GM23338 (cell line): ENCODE results near the gene EIF4G3. TPM values are rescaled to one million over a fixed set of nuclear protein-coding genes. Genes with fewer than 3 reads are reported as not detected.

ENCODE experiments used
- ATAC-seq: fragments of 200-7000 bp; cut with Tn5 transposase; 3 replicates; pipeline ENCODE4 v1.9.1; 2020
- DNase-seq: peaks from one replicate; pipeline ENCODE4 v3.0.0-alpha.2; 2015; ENCODE audit warnings: low spot score
- H2AFZ ChIP-seq: fragments of 200-600 bp; sonication (generic); 2 replicates; pipeline ENCODE4 v1.8.0; 2016; ENCODE audit warnings: antibody characterized with exemption, mild to moderate bottlenecking, moderate library complexity
- H3F3A ChIP-seq: fragments of 200-600 bp; sonication (generic); replicated peaks from 2 replicates; pipeline ENCODE4 v1.8.0; 2017; ENCODE audit warnings: antibody characterized with exemption, mixed run types, low read depth
- H3K27ac ChIP-seq: fragments of 200-600 bp; sonication (generic); 2 replicates; pipeline ENCODE4 v1.6.1; 2016; ENCODE audit warnings: low read depth
- H3K27me3 ChIP-seq: fragments of 200-600 bp; sonication (generic); 2 replicates; pipeline ENCODE4 v1.8.0; 2016; ENCODE audit warnings: mild to moderate bottlenecking, mixed run types, moderate library complexity; ENCODE audit not compliant: insufficient read depth
- H3K36me3 ChIP-seq: fragments of 200-600 bp; sonication (generic); 2 replicates; pipeline ENCODE4 v1.8.0; 2016; ENCODE audit warnings: mild to moderate bottlenecking; ENCODE audit not compliant: insufficient read depth
- H3K4me1 ChIP-seq: fragments of 200-600 bp; sonication (generic); 2 replicates; pipeline ENCODE4 v1.8.0; 2016; ENCODE audit warnings: mild to moderate bottlenecking, moderate library complexity; ENCODE audit not compliant: insufficient read depth
- H3K4me2 ChIP-seq: fragments of 200-600 bp; sonication (generic); 2 replicates; pipeline ENCODE4 v1.7.1; 2017; ENCODE audit warnings: mixed run types
- H3K4me3 ChIP-seq: fragments of 200-600 bp; sonication (generic); 2 replicates; pipeline ENCODE4 v1.6.1; 2016; ENCODE audit warnings: mixed run types
- H3K79me2 ChIP-seq: fragments of 200-600 bp; sonication (generic); replicated peaks from 2 replicates; pipeline ENCODE4 v1.8.0; 2017; ENCODE audit warnings: mild to moderate bottlenecking; ENCODE audit not compliant: insufficient read depth
- H3K9me2 ChIP-seq: fragments of 200-600 bp; sonication (generic); 2 replicates; pipeline ENCODE4 v1.8.0; 2017; ENCODE audit not compliant: insufficient read depth
- H4K20me1 ChIP-seq: fragments of 200-600 bp; sonication (generic); replicated peaks from 2 replicates; pipeline ENCODE4 v1.8.0; 2017; ENCODE audit warnings: mild to moderate bottlenecking; ENCODE audit not compliant: insufficient read depth
- H3K27ac Mint-ChIP-seq: 2 replicates; pipeline ENCODE4 v1.8.0; 2020; ENCODE audit warnings: inconsistent platforms, mild to moderate bottlenecking, moderate library complexity, mixed read lengths
- H3K27me3 Mint-ChIP-seq: 3 replicates; pipeline ENCODE4 v1.8.0; 2022; ENCODE audit warnings: low read depth, mild to moderate bottlenecking, moderate library complexity, mixed read lengths, inconsistent platforms; ENCODE audit not compliant: insufficient read depth, poor library complexity
- H3K36me3 Mint-ChIP-seq: 3 replicates; pipeline ENCODE4 v1.8.0; 2021; ENCODE audit warnings: low read depth, mild to moderate bottlenecking, inconsistent platforms, moderate library complexity, mixed read lengths
- H3K4me1 Mint-ChIP-seq: 3 replicates; pipeline ENCODE4 v1.8.0; 2020; ENCODE audit warnings: mild to moderate bottlenecking, inconsistent platforms, mixed read lengths
- H3K4me3 Mint-ChIP-seq: 3 replicates; pipeline ENCODE4 v1.8.0; 2021; ENCODE audit warnings: moderate library complexity, mild to moderate bottlenecking, inconsistent platforms, mixed read lengths
- H3K9me3 Mint-ChIP-seq: 3 replicates; pipeline ENCODE4 v1.8.0; 2020; ENCODE audit warnings: moderate library complexity, mild to moderate bottlenecking, inconsistent platforms, mixed read lengths
- EZH2 ChIP-seq: fragments of 200-600 bp; sonication (generic); IDR thresholded peaks from one replicate; pipeline ENCODE4 v1.8.0; 2017; ENCODE audit warnings: antibody characterized with exemption, mild to moderate bottlenecking, low read depth; ENCODE audit not compliant: unreplicated experiment
- EZH2phosphoT487 ChIP-seq: fragments of 200-600 bp; sonication (generic); IDR thresholded peaks from one replicate; pipeline ENCODE4 v1.8.1; 2018; ENCODE audit warnings: antibody characterized with exemption; ENCODE audit not compliant: unreplicated experiment
- NANOG ChIP-seq: IDR thresholded peaks from 2 replicates; pipeline ENCODE4 v1.6.1; 2016; ENCODE audit warnings: antibody characterized with exemption, borderline replicate concordance
- POLR2AphosphoS5 ChIP-seq: IDR thresholded peaks from 2 replicates; pipeline ENCODE4 v1.6.1; 2016; ENCODE audit warnings: antibody characterized with exemption, low read depth
- STAT1 ChIP-seq: IDR thresholded peaks from one replicate; pipeline ENCODE4 v1.6.1; 2016; ENCODE audit warnings: antibody characterized with exemption; ENCODE audit not compliant: unreplicated experiment
- ZNF462 ChIP-seq: fragments of 250-450 bp; sonication (Bioruptor Pico); IDR thresholded peaks from 2 replicates; pipeline ENCODE4 v1.5.0; 2020; ENCODE audit warnings: mild to moderate bottlenecking, moderate library complexity
- polyA plus RNA-seq: library from polyadenylated mRNA; unstranded; fragments of >200 nt; fragmentation: Nextera tagmentation; extraction: Ambion mirVana; gene quantifications from 2 replicates; pipeline ENCODE4 v1.2.1, GENCODE V29; 2016
- total RNA-seq: library from RNA; depleted of rRNA; stranded (reverse); fragments of >200 nt; shearing (Covaris generic); gene quantifications from 2 replicates; pipeline ENCODE4 v1.2.3, GENCODE V29; 2014
- TF ChIP-seq, protein P1 (sequence below): IDR thresholded peaks from 2 replicates; pipeline ENCODE4 v1.6.1; 2016; ENCODE audit warnings: antibody characterized with exemption
- TF ChIP-seq, protein P2 (sequence below), 2 experiments: fragments of 200-600 bp in 1 of 2; sonication (generic) in 1 of 2; conservative IDR thresholded peaks; 2 replicates each; pipeline versions ENCODE4 v1.5.1 to v1.6.1; 2016 to 2017; ENCODE audit warnings: antibody characterized with exemption in 2 of 2, low read depth in 2 of 2, mild to moderate bottlenecking in 2 of 2, moderate library complexity in 1 of 2

EIF4G3 gene
- total and polyA plus RNA-seq, 2 experiments from 2014 or later, result 37.9 to 68.1 TPM

DNA sequence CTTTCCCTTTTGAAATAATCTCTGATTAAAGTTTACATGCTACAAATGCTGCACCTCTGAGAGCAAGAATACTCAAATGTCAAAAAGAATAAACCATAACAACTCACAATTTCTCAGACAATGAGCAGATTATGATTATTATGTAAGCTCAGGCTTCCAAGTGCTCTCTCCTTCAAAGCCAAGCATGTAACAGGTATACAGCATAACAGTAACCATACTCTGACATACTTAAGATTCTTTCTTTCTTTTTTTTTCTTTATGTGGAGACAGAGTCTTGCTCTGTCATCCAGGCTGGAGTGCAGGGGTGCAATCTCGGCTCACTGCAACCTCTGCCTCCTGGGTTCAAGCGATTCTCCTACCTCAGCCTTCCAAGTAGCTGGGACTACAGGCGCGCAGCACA lies 155.4 kb downstream of the EIF4G3 start (continued):
- TF ChIP-seq ZNF462 (CRISPR knock-in tag) (no peak), EZH2 (no peak), POLR2AphosphoS5 (no peak)
- TF ChIP-seq, protein P1, sequence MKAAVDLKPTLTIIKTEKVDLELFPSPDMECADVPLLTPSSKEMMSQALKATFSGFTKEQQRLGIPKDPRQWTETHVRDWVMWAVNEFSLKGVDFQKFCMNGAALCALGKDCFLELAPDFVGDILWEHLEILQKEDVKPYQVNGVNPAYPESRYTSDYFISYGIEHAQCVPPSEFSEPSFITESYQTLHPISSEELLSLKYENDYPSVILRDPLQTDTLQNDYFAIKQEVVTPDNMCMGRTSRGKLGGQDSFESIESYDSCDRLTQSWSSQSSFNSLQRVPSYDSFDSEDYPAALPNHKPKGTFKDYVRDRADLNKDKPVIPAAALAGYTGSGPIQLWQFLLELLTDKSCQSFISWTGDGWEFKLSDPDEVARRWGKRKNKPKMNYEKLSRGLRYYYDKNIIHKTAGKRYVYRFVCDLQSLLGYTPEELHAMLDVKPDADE, result no peak
- TF ChIP-seq, protein P2, sequence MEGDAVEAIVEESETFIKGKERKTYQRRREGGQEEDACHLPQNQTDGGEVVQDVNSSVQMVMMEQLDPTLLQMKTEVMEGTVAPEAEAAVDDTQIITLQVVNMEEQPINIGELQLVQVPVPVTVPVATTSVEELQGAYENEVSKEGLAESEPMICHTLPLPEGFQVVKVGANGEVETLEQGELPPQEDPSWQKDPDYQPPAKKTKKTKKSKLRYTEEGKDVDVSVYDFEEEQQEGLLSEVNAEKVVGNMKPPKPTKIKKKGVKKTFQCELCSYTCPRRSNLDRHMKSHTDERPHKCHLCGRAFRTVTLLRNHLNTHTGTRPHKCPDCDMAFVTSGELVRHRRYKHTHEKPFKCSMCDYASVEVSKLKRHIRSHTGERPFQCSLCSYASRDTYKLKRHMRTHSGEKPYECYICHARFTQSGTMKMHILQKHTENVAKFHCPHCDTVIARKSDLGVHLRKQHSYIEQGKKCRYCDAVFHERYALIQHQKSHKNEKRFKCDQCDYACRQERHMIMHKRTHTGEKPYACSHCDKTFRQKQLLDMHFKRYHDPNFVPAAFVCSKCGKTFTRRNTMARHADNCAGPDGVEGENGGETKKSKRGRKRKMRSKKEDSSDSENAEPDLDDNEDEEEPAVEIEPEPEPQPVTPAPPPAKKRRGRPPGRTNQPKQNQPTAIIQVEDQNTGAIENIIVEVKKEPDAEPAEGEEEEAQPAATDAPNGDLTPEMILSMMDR (conservative IDR thresholded peaks at IDR 0.05; ENCODE audit: low read depth in 2 of 2), result no peak

GRCh38 chr1:21020151-21020550 lies 156.5 kb downstream of the EIF4G3 start:
- no peaks in the 10 kb centered on the region for H3K27me3 ChIP-seq
- Mint-ChIP-seq H3K4me3 (no peak overlapping the region), H3K27me3 (no peaks in the 10 kb centered on the region), H3K4me1 (peaks cover 8% of the 10 kb centered on the region), H3K27ac (no peak overlapping the region), H3K36me3 (peaks cover 26% of the 10 kb centered on the region), H3K9me3 (no peaks in the 10 kb centered on the region)
- no peaks in the 10 kb centered on the region for H3F3A ChIP-seq
- H3K4me1 ChIP-seq, result 0 out of 2 replicates have a peak, but pooled peaks cover 3% of the 10 kb centered on the region
- H3K79me2 ChIP-seq, result peaks cover 80% of the 10 kb centered on the region
- H3K9me2 ChIP-seq, result no peaks in the 10 kb centered on the region
- H3K4me3 ChIP-seq, result no peak overlapping the region
- H3K27ac ChIP-seq, result no peak overlapping the region
- DNase-seq (no peak), ATAC-seq (no peak)
- no peaks in the 10 kb centered on the region for H3K36me3 ChIP-seq
- no peak overlapping the region for H2AFZ ChIP-seq
- 0 out of 2 replicates have a peak, but pooled peaks cover 5% of the 10 kb centered on the region for H4K20me1 ChIP-seq
- H3K4me2 ChIP-seq, result no peak overlapping the region
- TF ChIP-seq EZH2phosphoT487, result no peak
- TF ChIP-seq, protein P1, result no peak
- TF ChIP-seq EZH2, result no peak
- no peak for TF ChIP-seq STAT1
- TF ChIP-seq, protein P2 (conservative IDR thresholded peaks at IDR 0.05; ENCODE audit: low read depth in 2 of 2), result no peak
- TF ChIP-seq NANOG, result no peak
